AG04450 (cell line): ENCODE data around the gene IFNA14. TPM values are rescaled to one million over a fixed set of nuclear protein-coding genes. Genes with fewer than 3 reads are reported as not detected.
"Not testable (repeated sequence)": the region's sequence is repeated elsewhere in the genome, so short reads cannot be mapped to it uniquely, and the experiment has no call there.

Source experiments
- CTCF ChIA-PET: fragments of 300-600, 350-600 bp; formaldehyde crosslinking; extraction: SDS; loops from one replicate; lab custom pipeline; 2022; ENCODE audit warnings: antibody characterized with exemption, inconsistent platforms; lab: Charles Lee
- POLR2A ChIA-PET: fragments of 350-600 bp; formaldehyde crosslinking; extraction: SDS; loops from one replicate; lab custom pipeline; 2021; ENCODE audit warnings: antibody characterized with exemption, inconsistent platforms; lab: Yijun Ruan, JAX
- DNase-seq: peaks from one replicate; pipeline ENCODE4 v3.0.0-alpha.2; 2011; ENCODE audit warnings: low read depth, low spot score
- H3K27ac ChIP-seq: one replicate; pipeline ENCODE4 v1.5.1; 2012; ENCODE audit warnings: low read depth, low read length, control low read depth
- H3K27me3 ChIP-seq: one replicate; pipeline ENCODE4 v1.6.0; 2012; ENCODE audit warnings: low read length; ENCODE audit not compliant: control insufficient read depth, insufficient read depth
- H3K4me3 ChIP-seq: 2 replicates; pipeline ENCODE4 v1.5.1; 2011; ENCODE audit warnings: mild to moderate bottlenecking, low read depth, low read length, control low read depth
- H3K9me3 ChIP-seq: 2 replicates; pipeline ENCODE4 v1.5.1; 2012; ENCODE audit warnings: low read length; ENCODE audit not compliant: control insufficient read depth, insufficient read depth
- CTCF ChIP-seq: IDR thresholded peaks from 2 replicates; pipeline ENCODE4 v1.5.1; 2011; ENCODE audit warnings: low read depth, low read length, control low read depth, inconsistent platforms
- polyA plus RNA-seq: library from polyadenylated mRNA; depleted of rRNA; stranded (reverse); fragments of >200 nt; gene quantifications from 2 replicates; pipeline ENCODE4 v1.2.3, GENCODE V29; 2011

The IFNA14 gene
- polyA plus RNA-seq, 1 experiment = not detected

- H3K9me3 ChIP-seq, H3K4me3 ChIP-seq, POLR2A ChIA-PET, DNase-seq, H3K27ac ChIP-seq, H3K27me3 ChIP-seq: not testable (repeated sequence)
- peak; percentile 53 for TF ChIP-seq CTCF
- CTCF ChIA-PET = interaction anchor here (0.6 to 2.2 kb wide), 8 partner anchors 18 to 575 kb away, joined by 3 to 8 read pairs (median 3); no protein-coding TSS in a partner anchor
These were observed 26.1 kb downstream of the IFNA14 start for GRCh38 chr9:21213411-21214326.

GRCh38 chr9:21212160-21212559, 27.6 kb downstream of the IFNA14 start:
- CTCF ChIA-PET = interaction anchor here (1.9 to 2.2 kb wide), 2 partner anchors 17 to 184 kb away, joined by 4 to 8 read pairs; no protein-coding TSS in a partner anchor
- H3K4me3 ChIP-seq, H3K27me3 ChIP-seq, DNase-seq, H3K27ac ChIP-seq, POLR2A ChIA-PET, H3K9me3 ChIP-seq: not testable (repeated sequence)

GRCh38 chr9:21210782-21211181, 29.0 kb downstream of the IFNA14 start:
- H3K9me3 ChIP-seq, H3K4me3 ChIP-seq, CTCF ChIA-PET, H3K27ac ChIP-seq, DNase-seq, POLR2A ChIA-PET, H3K27me3 ChIP-seq: not testable (repeated sequence)

- no peak for TF ChIP-seq CTCF
- CTCF ChIA-PET = no interaction called here
These were observed 29.5 kb downstream of the IFNA14 start for GRCh38 chr9:21210311-21210710.

GRCh38 chr9:21207043-21207442, 32.8 kb downstream of the IFNA14 start, which contains the start of gene IFNA10:
IFNA10 (minus strand) TSS chr9:21207143; CDS start chr9:21207097, 46 bp downstream.
- H3K27ac ChIP-seq, DNase-seq, H3K4me3 ChIP-seq, POLR2A ChIA-PET, H3K9me3 ChIP-seq, H3K27me3 ChIP-seq: not testable (repeated sequence)
- CTCF ChIA-PET = interaction anchor here (1.2 kb wide), 1 partner anchor 12 kb away, joined by 9 read pairs; no protein-coding TSS in a partner anchor

More at GRCh38 chr9:21210311-21210710, 29.5 kb downstream of the IFNA14 start:
- no peak overlapping the region for H3K4me3 ChIP-seq
- no peak overlapping the region for H3K27ac ChIP-seq
- POLR2A ChIA-PET = no interaction called here
- DNase-seq = no peak
- H3K9me3 ChIP-seq = no peaks in the 10 kb centered on the region
- no peaks in the 10 kb centered on the region for H3K27me3 ChIP-seq

GRCh38 chr9:21205204-21205603, 34.6 kb downstream of the IFNA14 start:
- Histone ChIP-seq H3K27me3 (no peaks in the 10 kb centered on the region), H3K9me3 (no peaks in the 10 kb centered on the region), H3K27ac (no peak overlapping the region), H3K4me3 (no peak overlapping the region)
- ChIA-PET CTCF (no interaction called here), POLR2A (no interaction called here)
- no peak for DNase-seq
- no peak for TF ChIP-seq CTCF

- DNase-seq, H3K4me3 ChIP-seq, H3K27me3 ChIP-seq, CTCF ChIA-PET, H3K9me3 ChIP-seq, H3K27ac ChIP-seq, POLR2A ChIA-PET: not testable (repeated sequence)
These were observed 37.7 kb downstream of the IFNA14 start, which contains the start of gene IFNA7 for GRCh38 chr9:21202105-21202504. IFNA7 (minus strand) TSS chr9:21202205; CDS start chr9:21202165, 40 bp downstream.
